Nephron (organoid): ENCODE data around the gene TPSD1.

Experiments
- H3K27ac Mint-ChIP-seq, 3 experiments: 2 replicates each; pipeline ENCODE4 v1.8.0; 2020; ENCODE audit warnings: mixed read lengths in 3 of 3, mild to moderate bottlenecking in 2 of 3, moderate library complexity in 1 of 3
- H3K27me3 Mint-ChIP-seq: 2 replicates; pipeline ENCODE4 v1.8.0; 2021; ENCODE audit warnings: low read depth, mild to moderate bottlenecking, moderate library complexity, mixed read lengths
- H3K36me3 Mint-ChIP-seq: 2 replicates; pipeline ENCODE4 v1.8.0; 2020; ENCODE audit warnings: low read depth, mixed read lengths
- H3K4me1 Mint-ChIP-seq: 2 replicates; pipeline ENCODE4 v1.8.0; 2020; ENCODE audit warnings: mixed read lengths
- H3K4me3 Mint-ChIP-seq, 3 experiments: 2 replicates each; pipeline ENCODE4 v1.8.0; 2020; ENCODE audit warnings: mild to moderate bottlenecking in 3 of 3, mixed read lengths in 3 of 3, moderate library complexity in 2 of 3
- H3K9me3 Mint-ChIP-seq: 2 replicates; pipeline ENCODE4 v1.8.0; 2020; ENCODE audit warnings: mixed read lengths
- CTCF ChIP-seq, 3 experiments: fragments of 200-600 bp; sonication (generic); IDR thresholded peaks; one replicate each; pipeline ENCODE4 v1.5.0; 2021; ENCODE audit warnings: antibody characterized with exemption in 3 of 3; ENCODE audit not compliant: unreplicated experiment in 3 of 3

The TPSD1 gene

DNA sequence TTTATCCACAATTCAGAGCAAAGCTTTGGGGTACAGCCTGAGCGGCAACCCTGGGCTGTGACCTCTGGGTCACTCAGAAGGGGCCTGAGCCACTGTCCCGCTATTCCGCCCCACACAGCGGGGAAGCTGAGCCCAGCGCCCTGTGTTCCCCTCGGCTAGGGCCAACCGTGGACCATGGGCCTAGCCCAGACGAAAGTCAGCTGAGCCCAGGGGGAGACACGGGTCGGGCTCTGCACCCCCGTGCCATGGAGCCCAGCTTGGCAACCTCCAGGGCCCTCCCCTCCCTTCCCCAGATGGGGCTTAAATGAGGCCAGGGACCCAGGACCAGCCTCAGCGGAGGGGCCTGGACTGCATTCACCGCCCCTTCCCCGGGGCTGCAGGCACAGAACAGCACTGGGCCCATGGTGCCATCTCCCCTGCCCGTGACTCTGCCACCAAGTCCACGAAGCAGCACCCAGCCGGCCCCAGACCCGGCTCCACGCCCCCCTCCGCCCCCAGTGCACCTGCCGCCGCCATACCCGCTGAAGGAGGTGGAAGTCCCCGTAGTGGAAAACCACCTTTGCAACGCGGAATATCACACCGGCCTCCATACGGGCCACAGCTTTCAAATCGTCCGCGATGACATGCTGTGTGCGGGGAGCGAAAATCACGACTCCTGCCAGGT lies 1.8 kb downstream of the TPSD1 start:
- Mint-ChIP-seq H3K4me1 (no peaks in the 10 kb centered on the region), H3K4me3 (no peak overlapping the region), H3K27ac (no peak overlapping the region), H3K36me3 (no peaks in the 10 kb centered on the region), H3K9me3 (no peaks in the 10 kb centered on the region), H3K27me3 (peaks cover 41% of the 10 kb centered on the region)
- no peak for TF ChIP-seq CTCF (IDR thresholded peaks at IDR 0.05; ENCODE audit: unreplicated experiment in 3 of 3)

DNA sequence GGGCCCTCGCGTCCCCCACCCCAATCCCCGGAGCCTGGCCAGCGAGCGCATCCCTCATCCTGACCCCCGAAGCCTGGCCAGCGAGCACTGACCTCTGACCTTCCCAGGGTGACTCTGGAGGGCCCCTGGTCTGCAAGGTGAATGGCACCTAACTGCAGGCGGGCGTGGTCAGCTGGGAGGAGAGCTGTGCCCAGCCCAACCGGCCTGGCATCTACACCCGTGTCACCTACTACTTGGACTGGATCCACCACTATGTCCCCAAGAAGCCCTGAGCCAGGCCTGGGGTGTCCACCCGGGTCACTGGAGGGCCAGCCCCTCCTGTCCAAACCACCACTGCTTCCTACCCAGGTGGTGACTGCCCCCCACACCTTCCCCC lies 2.3 kb downstream of the TPSD1 start:
- H3K4me3 Mint-ChIP-seq = no peak overlapping the region

DNA sequence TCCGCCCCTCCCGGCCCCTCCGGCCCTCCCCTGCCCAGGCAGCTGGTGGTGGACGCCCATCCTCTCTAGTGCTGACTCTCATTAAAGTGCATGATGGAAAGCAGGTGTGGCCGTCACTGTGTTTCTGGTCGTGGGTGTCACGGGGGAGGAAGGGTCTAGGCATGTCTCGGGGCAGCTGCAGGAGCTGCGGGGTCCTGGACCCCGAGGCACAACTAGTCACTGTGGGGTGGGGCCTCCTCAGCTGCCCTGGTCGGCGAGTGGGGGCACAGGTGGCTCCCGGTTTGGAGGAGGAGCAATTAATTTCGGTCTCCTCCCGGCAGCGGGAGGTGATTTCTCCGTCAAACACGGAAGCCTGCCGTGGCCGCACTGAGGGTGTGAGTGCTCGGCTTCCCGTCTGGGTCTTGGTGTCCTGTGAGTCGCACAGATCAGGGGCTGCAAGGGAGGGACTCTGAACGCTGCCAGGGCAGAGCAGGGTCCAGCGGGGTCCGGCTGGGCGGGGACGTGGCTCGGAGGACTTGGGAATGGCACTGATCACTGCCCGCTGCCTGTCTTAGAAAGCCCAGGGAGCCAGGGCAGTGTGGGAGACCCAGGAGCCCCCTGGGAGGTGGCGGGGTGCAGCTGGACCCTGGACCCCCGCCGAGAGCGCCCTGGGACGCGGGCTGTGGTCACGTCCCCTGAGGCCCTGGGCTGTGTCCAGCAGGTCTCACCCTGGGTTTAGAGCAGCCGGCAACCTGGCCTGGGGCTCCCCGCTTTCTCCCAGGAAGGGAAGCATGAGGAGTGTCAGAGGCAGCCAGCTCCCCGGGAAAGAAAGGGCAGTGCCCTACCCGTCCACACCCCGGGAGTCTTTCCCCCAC lies 3.3 kb downstream of the TPSD1 start:
- no peaks in the 10 kb centered on the region for H3K9me3 Mint-ChIP-seq
- no peak for TF ChIP-seq CTCF (IDR thresholded peaks at IDR 0.05; ENCODE audit: unreplicated experiment in 3 of 3)

More for the DNA sequence above, 2.3 kb downstream of the TPSD1 start:
- no peaks in the 10 kb centered on the region for H3K9me3 Mint-ChIP-seq
- no peaks in the 10 kb centered on the region for H3K4me1 Mint-ChIP-seq
- H3K27me3 Mint-ChIP-seq = peaks cover 36% of the 10 kb centered on the region
- TF ChIP-seq CTCF (IDR thresholded peaks at IDR 0.05; ENCODE audit: unreplicated experiment in 3 of 3) = no peak
- no peaks in the 10 kb centered on the region for H3K36me3 Mint-ChIP-seq
- no peak overlapping the region for H3K27ac Mint-ChIP-seq

DNA sequence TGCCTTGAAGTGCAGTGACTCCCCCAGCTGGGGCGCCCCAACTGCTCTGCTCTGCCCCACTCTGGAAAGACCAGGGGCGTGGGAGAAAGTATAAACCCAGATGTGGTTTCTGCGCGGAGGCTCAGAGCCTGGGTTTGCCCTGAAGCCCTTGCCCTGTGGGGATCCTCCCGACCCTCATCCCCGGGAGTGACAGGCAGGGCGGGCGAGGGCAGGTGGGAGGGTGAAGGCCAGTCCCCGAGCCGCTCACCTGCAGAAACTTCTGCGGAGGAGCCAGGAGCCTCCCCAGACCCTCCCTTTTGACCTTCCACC lies 3.8 kb downstream of the TPSD1 start:
- no peak overlapping the region for H3K4me3 Mint-ChIP-seq
- peaks cover 3% of the 10 kb centered on the region for H3K9me3 Mint-ChIP-seq
- no peak overlapping the region for H3K27ac Mint-ChIP-seq
- no peaks in the 10 kb centered on the region for H3K36me3 Mint-ChIP-seq
- H3K4me1 Mint-ChIP-seq = peaks cover 7% of the 10 kb centered on the region
- H3K27me3 Mint-ChIP-seq = peaks cover 41% of the 10 kb centered on the region
- TF ChIP-seq CTCF (IDR thresholded peaks at IDR 0.05; ENCODE audit: unreplicated experiment in 3 of 3) = no peak

More for the DNA sequence above, 3.3 kb downstream of the TPSD1 start:
- Mint-ChIP-seq H3K27me3 (peaks cover 37% of the 10 kb centered on the region), H3K36me3 (no peaks in the 10 kb centered on the region), H3K4me1 (peaks cover 1% of the 10 kb centered on the region), H3K27ac (peak overlapping the region in 2 of 3 experiments; percentile 31 to 60), H3K4me3 (peak overlapping the region; percentile 32 to 67 (median 61))

- Mint-ChIP-seq H3K4me3 (no peak overlapping the region), H3K27me3 (peaks cover 41% of the 10 kb centered on the region), H3K27ac (no peak overlapping the region), H3K36me3 (no peaks in the 10 kb centered on the region), H3K4me1 (peaks cover 7% of the 10 kb centered on the region), H3K9me3 (peaks cover 3% of the 10 kb centered on the region)
- no peak for TF ChIP-seq CTCF (IDR thresholded peaks at IDR 0.05; ENCODE audit: unreplicated experiment in 3 of 3)
Observed at GRCh38 chr16:1260101-1260680, 4.3 kb downstream of the TPSD1 start.
